HEK293 (cell line): ENCODE measurements around the gene SLAMF9.

Experiments used
- CTCF ChIP-seq: fragments of 450-650 bp; formaldehyde crosslinking; IDR thresholded peaks from 2 replicates; pipeline ENCODE4 v1.5.1; 2016; ENCODE audit warnings: missing biosample characterization, missing genetic modification characterization
- ZBTB7A ChIP-seq: fragments of 450-650 bp; formaldehyde crosslinking; IDR thresholded peaks from 2 replicates; pipeline ENCODE4 v1.5.1; 2016; ENCODE audit warnings: low read depth, missing biosample characterization, missing genetic modification characterization
- ZBTB8A ChIP-seq: fragments of 450-650 bp; formaldehyde crosslinking; IDR thresholded peaks from 2 replicates; pipeline ENCODE4 v1.5.1; 2016; ENCODE audit warnings: missing biosample characterization, missing genetic modification characterization
- ZFP37 ChIP-seq: fragments of 450-650 bp; formaldehyde crosslinking; IDR thresholded peaks from 2 replicates; pipeline ENCODE4 v1.5.1; 2016; ENCODE audit warnings: missing biosample characterization, missing genetic modification characterization
- ZNF138 ChIP-seq: fragments of 450-650 bp; formaldehyde crosslinking; IDR thresholded peaks from 2 replicates; pipeline ENCODE4 v1.5.1; 2016; ENCODE audit warnings: missing biosample characterization, missing genetic modification characterization, borderline replicate concordance
- ZNF175 ChIP-seq: fragments of 450-650 bp; formaldehyde crosslinking; IDR thresholded peaks from 2 replicates; pipeline ENCODE4 v1.5.1; 2016; ENCODE audit warnings: missing biosample characterization, missing genetic modification characterization
- ZNF23 ChIP-seq: fragments of 450-650 bp; formaldehyde crosslinking; IDR thresholded peaks from 2 replicates; pipeline ENCODE4 v1.5.1; 2016; ENCODE audit warnings: missing biosample characterization, missing genetic modification characterization, borderline replicate concordance
- ZNF274 ChIP-seq, 2 experiments: fragments of 200-500 bp in 1 of 2; fragments of 450-650 bp in 1 of 2; sonication (Bioruptor generic) in 1 of 2; formaldehyde crosslinking in 1 of 2; IDR thresholded peaks; 2 replicates each; pipeline versions ENCODE4 v1.5.1 to v1.6.1; 2014 to 2016; ENCODE audit warnings: borderline replicate concordance in 1 of 2, inconsistent platforms in 1 of 2, low read length in 1 of 2, missing biosample characterization in 1 of 2, missing genetic modification characterization in 1 of 2
- ZNF48 ChIP-seq: fragments of 450-650 bp; formaldehyde crosslinking; IDR thresholded peaks from 2 replicates; pipeline ENCODE4 v1.5.1; 2016; ENCODE audit warnings: missing biosample characterization, missing genetic modification characterization
- ZNF768 ChIP-seq: fragments of 450-650 bp; formaldehyde crosslinking; IDR thresholded peaks from 2 replicates; pipeline ENCODE4 v1.5.1; 2018; ENCODE audit warnings: missing biosample characterization, mild to moderate bottlenecking, missing genetic modification characterization

- TF ChIP-seq CTCF (tag by site-specific recombination) (no peak), ZNF175 (no peak), ZNF48 (tag by site-specific recombination) (no peak), ZBTB7A (tag by site-specific recombination) (no peak), ZNF138 (tag by site-specific recombination) (no peak), ZNF768 (tag by site-specific recombination) (no peak), ZNF23 (tag by site-specific recombination) (no peak), ZNF274 (IDR thresholded peaks at IDR 0.05; ENCODE audit: low read length) (no peak), ZNF274 (tag by site-specific recombination; IDR thresholded peaks at IDR 0.05; ENCODE audit: borderline replicate concordance) (no peak), ZBTB8A (tag by site-specific recombination) (no peak), ZFP37 (tag by site-specific recombination) (no peak)
These were observed 3.0 kb downstream of the SLAMF9 start for GRCh38 chr1:159951016-159951415.
